Ascending aorta (tissue), 2 donors: ENCODE measurements around the gene TBX21. TPM values are rescaled to one million over a fixed set of nuclear protein-coding genes. Genes with fewer than 3 reads are reported as not detected.

Experiments used
- DNase-seq, 2 donors: peaks; one replicate each; pipeline ENCODE4 v3.0.0-alpha.2; 2019; ENCODE audit warnings: low spot score in 2 of 2
- H3K27ac ChIP-seq, 2 donors: fragments of 200-600 bp; sonication (generic); one replicate each; pipeline ENCODE4 v1.5.1; 2016 to 2017; ENCODE audit warnings: mild to moderate bottlenecking in 1 of 2
- H3K27me3 ChIP-seq: fragments of 200-600 bp; sonication (generic); one replicate; pipeline ENCODE4 v1.5.1; 2017
- H3K36me3 ChIP-seq, 2 donors: fragments of 200-600 bp; sonication (generic); one replicate each; pipeline ENCODE4 v1.5.1; 2016
- H3K4me1 ChIP-seq, 2 donors: fragments of 200-600 bp; sonication (generic); one replicate each; pipeline ENCODE4 v1.5.1; 2016 to 2017; ENCODE audit warnings: mild to moderate bottlenecking in 1 of 2
- H3K4me3 ChIP-seq, 2 donors: fragments of 200-600 bp; sonication (generic); one replicate each; pipeline ENCODE4 v1.5.1; 2016 to 2017; ENCODE audit warnings: mild to moderate bottlenecking in 1 of 2
- H3K9me3 ChIP-seq, 2 donors: fragments of 200-600 bp; sonication (generic); one replicate each; pipeline ENCODE4 v1.5.1; 2016
- intact Hi-C: fragments of 100-400 bp; cut with DNase I; formaldehyde crosslinking; loops from one replicate; pipeline ENCODE4 v1.15.1; 2023
- total RNA-seq: library from RNA; depleted of rRNA; stranded (reverse); fragments of >200 nt; gene quantifications from one replicate; pipeline ENCODE4 v1.1.0, GENCODE V29; 2016
- TF ChIP-seq, protein P1 (sequence below), 3 experiments: fragments of 200-600 bp in 2 of 3; fragments of 450-650 bp in 1 of 3; sonication (generic) in 2 of 3; IDR thresholded peaks; one replicate each; pipeline ENCODE4 v1.5.1; 2016 to 2019; ENCODE audit warnings: antibody characterized with exemption in 3 of 3, mild to moderate bottlenecking in 1 of 3, moderate library complexity in 1 of 3

The TBX21 gene
- total RNA-seq, 1 donor from 2014 or later: not detected

DNA sequence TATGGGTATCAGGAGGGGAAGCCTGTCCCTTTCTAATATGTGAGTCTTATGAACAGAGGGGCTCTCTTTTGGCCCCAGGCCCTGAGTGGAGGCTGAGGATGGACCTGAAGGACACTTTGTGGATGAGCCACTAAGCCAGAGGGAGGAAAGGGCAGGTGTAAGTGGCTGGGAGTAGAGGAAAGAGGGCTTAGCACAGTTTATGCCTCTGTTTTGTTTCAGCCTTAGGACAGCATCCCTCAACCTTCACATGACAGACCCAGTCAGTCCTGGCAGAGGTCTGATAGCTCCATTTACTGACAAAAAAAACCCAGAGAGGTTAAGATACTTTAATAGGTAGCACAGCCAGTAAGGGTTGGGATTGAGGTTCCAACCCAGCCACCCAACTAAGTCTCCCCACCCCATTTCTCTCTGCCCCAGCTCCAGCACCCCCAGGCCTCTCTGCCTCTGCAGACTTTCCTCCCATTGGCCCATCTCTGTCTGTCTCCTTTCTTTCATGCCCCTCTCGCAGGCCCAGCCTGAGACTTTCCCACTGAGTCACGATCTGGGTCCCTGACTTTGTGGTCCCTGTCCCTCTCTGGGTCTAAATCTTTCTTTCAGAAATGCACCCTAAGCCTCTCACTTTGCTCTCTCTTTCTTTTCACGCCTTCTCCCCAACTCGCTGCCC, 4.7 kb upstream of the TBX21 start:
- Histone ChIP-seq H3K36me3 (no peaks in the 10 kb centered on the region), H3K27ac (no peak overlapping the region), H3K4me1 (no peaks in the 10 kb centered on the region), H3K27me3 (peaks cover 14% of the 10 kb centered on the region), H3K9me3 (no peaks in the 10 kb centered on the region), H3K4me3 (no peak overlapping the region)
- intact Hi-C loops: no loop called here
- TF ChIP-seq, protein P1, sequence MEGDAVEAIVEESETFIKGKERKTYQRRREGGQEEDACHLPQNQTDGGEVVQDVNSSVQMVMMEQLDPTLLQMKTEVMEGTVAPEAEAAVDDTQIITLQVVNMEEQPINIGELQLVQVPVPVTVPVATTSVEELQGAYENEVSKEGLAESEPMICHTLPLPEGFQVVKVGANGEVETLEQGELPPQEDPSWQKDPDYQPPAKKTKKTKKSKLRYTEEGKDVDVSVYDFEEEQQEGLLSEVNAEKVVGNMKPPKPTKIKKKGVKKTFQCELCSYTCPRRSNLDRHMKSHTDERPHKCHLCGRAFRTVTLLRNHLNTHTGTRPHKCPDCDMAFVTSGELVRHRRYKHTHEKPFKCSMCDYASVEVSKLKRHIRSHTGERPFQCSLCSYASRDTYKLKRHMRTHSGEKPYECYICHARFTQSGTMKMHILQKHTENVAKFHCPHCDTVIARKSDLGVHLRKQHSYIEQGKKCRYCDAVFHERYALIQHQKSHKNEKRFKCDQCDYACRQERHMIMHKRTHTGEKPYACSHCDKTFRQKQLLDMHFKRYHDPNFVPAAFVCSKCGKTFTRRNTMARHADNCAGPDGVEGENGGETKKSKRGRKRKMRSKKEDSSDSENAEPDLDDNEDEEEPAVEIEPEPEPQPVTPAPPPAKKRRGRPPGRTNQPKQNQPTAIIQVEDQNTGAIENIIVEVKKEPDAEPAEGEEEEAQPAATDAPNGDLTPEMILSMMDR (IDR thresholded peaks at IDR 0.05): no peak
- no peak for DNase-seq

DNA sequence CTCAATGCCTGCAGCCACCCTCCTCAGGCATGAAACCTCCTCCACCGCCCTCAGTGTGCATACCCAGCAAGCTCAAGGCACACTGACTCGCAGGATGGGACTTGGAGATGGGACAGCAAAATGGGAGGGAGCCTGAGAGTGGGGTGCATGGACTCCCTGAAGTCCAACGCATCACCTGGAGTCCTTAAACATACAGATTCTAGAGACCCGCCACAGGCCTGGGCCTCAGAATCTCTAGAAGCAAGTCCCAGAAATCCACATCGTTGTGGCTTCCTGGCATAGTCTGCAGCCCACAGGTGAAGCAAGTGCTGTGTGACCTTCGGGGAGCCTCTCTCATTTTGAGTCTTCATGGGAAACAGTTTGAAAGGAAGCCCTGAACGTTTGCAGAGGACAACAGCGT, 3.6 kb upstream of the TBX21 start:
- Histone ChIP-seq H3K4me1 (no peaks in the 10 kb centered on the region), H3K9me3 (no peaks in the 10 kb centered on the region), H3K27ac (no peak overlapping the region), H3K27me3 (peaks cover 21% of the 10 kb centered on the region), H3K4me3 (no peak overlapping the region), H3K36me3 (no peaks in the 10 kb centered on the region)
- DNase-seq: no peak
- intact Hi-C loops: no loop called here
- TF ChIP-seq, protein P1 (IDR thresholded peaks at IDR 0.05): no peak

DNA sequence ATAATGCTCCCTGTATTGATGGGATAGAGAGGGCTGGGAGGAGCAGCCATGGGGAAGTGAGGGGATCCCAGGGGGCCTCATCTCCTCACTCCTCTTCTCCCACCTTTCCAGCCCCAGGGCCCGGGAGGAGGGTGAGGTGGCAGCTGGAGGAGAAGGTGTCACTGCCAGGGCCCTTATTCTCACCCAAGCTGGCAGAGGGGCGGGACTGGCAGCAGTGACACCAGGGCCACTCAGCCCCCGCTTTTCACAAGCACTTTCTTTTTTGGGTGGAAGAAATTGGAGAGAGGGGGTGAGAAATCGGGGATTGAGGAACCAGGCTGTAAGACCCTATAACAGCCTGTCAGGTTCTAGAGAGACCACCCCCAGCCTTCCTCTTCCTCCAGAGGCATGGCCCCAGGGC, 2.4 kb upstream of the TBX21 start:
- DNase-seq: no peak
- H3K36me3 ChIP-seq: no peaks in the 10 kb centered on the region
- no peaks in the 10 kb centered on the region for H3K4me1 ChIP-seq
- TF ChIP-seq, protein P1 (IDR thresholded peaks at IDR 0.05): no peak
- intact Hi-C loops: no loop called here
- H3K4me3 ChIP-seq: no peak overlapping the region
- H3K27me3 ChIP-seq: peaks cover 20% of the 10 kb centered on the region
- H3K9me3 ChIP-seq: no peaks in the 10 kb centered on the region
- no peak overlapping the region for H3K27ac ChIP-seq

DNA sequence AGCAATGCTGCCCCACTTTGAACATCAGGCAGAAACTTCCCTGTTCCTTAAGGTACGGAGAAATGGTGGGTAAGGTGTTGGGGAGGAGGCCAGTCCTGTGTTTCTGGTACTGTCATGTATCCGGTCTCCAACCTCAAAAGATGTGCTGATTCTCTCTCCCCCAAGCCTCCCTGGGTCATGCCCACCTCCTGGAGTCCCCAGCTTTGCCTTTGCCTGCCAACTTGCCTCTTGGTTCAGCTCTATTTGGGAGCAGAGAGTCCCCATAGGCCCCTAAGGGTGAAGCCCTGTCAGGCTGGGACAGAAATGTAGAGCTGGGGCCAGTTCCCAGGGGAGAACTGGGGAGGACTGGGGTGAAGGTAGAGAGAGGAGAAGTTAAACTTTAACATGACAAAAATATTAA, 1.6 kb upstream of the TBX21 start:
- no peaks in the 10 kb centered on the region for H3K9me3 ChIP-seq
- no peaks in the 10 kb centered on the region for H3K36me3 ChIP-seq
- H3K4me1 ChIP-seq: no peaks in the 10 kb centered on the region
- no peak for DNase-seq
- no peak overlapping the region for H3K27ac ChIP-seq
- peaks cover 18% of the 10 kb centered on the region for H3K27me3 ChIP-seq
- H3K4me3 ChIP-seq: no peak overlapping the region
- TF ChIP-seq, protein P1 (IDR thresholded peaks at IDR 0.05): no peak
- intact Hi-C loops: no loop called here

DNA sequence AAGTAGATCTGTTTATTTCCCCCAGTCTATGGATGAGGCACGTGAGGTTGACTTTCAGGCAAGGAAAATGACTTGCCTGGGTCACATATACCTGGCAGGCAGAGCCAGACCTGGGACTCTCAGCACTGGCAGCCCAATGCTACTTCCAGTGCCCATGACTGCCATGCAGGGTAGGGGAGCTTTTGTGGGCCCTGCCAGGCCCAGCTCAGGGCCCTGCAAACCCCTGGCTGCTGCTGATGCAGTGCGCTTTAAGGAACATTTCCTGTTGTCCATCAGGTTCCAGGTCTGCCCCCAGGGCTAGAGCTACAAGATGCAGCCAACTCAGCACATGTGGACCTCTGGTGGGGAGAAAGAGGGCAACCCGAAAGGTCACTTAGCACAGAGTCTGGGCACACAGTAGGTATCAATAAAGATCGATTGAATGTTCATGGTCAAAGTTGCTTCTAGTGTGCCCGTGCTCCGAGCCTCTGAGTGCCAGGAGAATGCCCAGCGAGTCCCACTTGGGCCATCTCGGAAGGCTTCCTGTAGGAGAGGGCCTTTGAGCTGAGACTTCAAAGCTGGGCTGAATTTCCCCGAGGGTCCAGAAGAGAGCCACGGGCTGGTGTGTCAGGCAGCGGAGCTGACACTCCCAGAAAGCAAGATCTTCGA, 513 bp upstream of the TBX21 start:
- Histone ChIP-seq H3K36me3 (no peaks in the 10 kb centered on the region), H3K4me1 (no peaks in the 10 kb centered on the region), H3K4me3 (peak overlapping the region; percentile 20 to 63), H3K9me3 (no peaks in the 10 kb centered on the region), H3K27me3 (peaks cover 18% of the 10 kb centered on the region), H3K27ac (no peak overlapping the region)
- intact Hi-C loops: no loop called here
- TF ChIP-seq, protein P1 (IDR thresholded peaks at IDR 0.05): no peak
- no peak for DNase-seq
